HepG2 (cell line): ENCODE results near the gene LGR6. TPM values are rescaled to one million over a fixed set of nuclear protein-coding genes. Genes with fewer than 3 reads are reported as not detected.

Source experiments
- GABPB1 ChIP-seq: IDR thresholded peaks from 2 replicates; pipeline ENCODE4 v1.6.1; 2016; ENCODE audit warnings: mild to moderate bottlenecking, missing genetic modification reagents, moderate library complexity, missing compliant biosample characterization
- MAZ ChIP-seq, 2 experiments: sonication (generic) in 1 of 2; formaldehyde crosslinking in 1 of 2; IDR thresholded peaks; 2 replicates each; pipeline versions ENCODE4 v1.5.0 to v1.6.1; 2012 to 2020; ENCODE audit warnings: low read depth in 2 of 2, mild to moderate bottlenecking in 2 of 2, borderline replicate concordance in 1 of 2, improper control_type of control experiment in 1 of 2, low read length in 1 of 2, missing genetic modification reagents in 1 of 2, moderate library complexity in 1 of 2
- MTF2 ChIP-seq: sonication (generic); formaldehyde crosslinking; IDR thresholded peaks from 2 replicates; pipeline ENCODE4 v1.5.0; 2020; ENCODE audit warnings: missing genetic modification reagents, borderline replicate concordance
- NFKBIZ ChIP-seq: IDR thresholded peaks from 2 replicates; pipeline ENCODE4 v1.6.1; 2018; ENCODE audit warnings: missing genetic modification reagents, missing compliant biosample characterization
- RERE ChIP-seq: IDR thresholded peaks from 2 replicates; pipeline ENCODE4 v1.6.1; 2016; ENCODE audit warnings: low read depth, missing genetic modification reagents, missing compliant biosample characterization
- ZBTB40 ChIP-seq, 2 experiments: fragments of 450-650 bp in 1 of 2; sonication (generic) in 1 of 2; formaldehyde crosslinking in 1 of 2; IDR thresholded peaks; 2 replicates each; pipeline versions ENCODE4 v1.6.1 to v1.8.0; 2016 to 2022; ENCODE audit warnings: antibody characterized with exemption in 1 of 2, mild to moderate bottlenecking in 1 of 2, missing genetic modification reagents in 1 of 2
- ZNF282 ChIP-seq: fragments of 450-650 bp; IDR thresholded peaks from 2 replicates; pipeline ENCODE4 v1.6.1; 2018; ENCODE audit not compliant: partially characterized antibody
- ZNF382 ChIP-seq: sonication (generic); formaldehyde crosslinking; IDR thresholded peaks from 2 replicates; pipeline ENCODE4 v1.5.0; 2020; ENCODE audit warnings: missing genetic modification reagents, mild to moderate bottlenecking, borderline replicate concordance
- ZNF510 ChIP-seq: sonication (generic); formaldehyde crosslinking; IDR thresholded peaks from 2 replicates; pipeline ENCODE4 v1.4.0; 2020; ENCODE audit warnings: low read depth, mild to moderate bottlenecking, missing genetic modification reagents
- ZNF660 ChIP-seq: sonication (generic); formaldehyde crosslinking; IDR thresholded peaks from 2 replicates; pipeline ENCODE4 v1.5.1; 2020; ENCODE audit warnings: mild to moderate bottlenecking, low read depth, missing genetic modification reagents, borderline replicate concordance
- ZNF746 ChIP-seq: sonication (generic); formaldehyde crosslinking; IDR thresholded peaks from 2 replicates; pipeline ENCODE4 v1.8.0; 2022; ENCODE audit warnings: mild to moderate bottlenecking, missing genetic modification reagents
- polyA plus RNA-seq, 8 experiments: library from polyadenylated mRNA; depleted of rRNA in 3 of 8; stranded (reverse) in 7 of 8; unstranded in 1 of 8; fragments of >200 nt; fragmentation: Illumina TruSeq in 4 of 8; extraction: Trizol in 4 of 8; gene quantifications; 2 replicates each; pipeline versions ENCODE4 v1.2.1 to v1.2.3, GENCODE V29; 2011 to 2016; ENCODE audit warnings: low read depth in 4 of 8, missing spikeins in 1 of 8, mixed read lengths in 1 of 8; ENCODE audit not compliant: insufficient read depth in 1 of 8
- total RNA-seq, 5 experiments: library from RNA; depleted of rRNA; stranded (reverse); fragments of >200 nt; fragmentation: Illumina TruSeq; extraction: Trizol; gene quantifications; 2 replicates each; pipeline ENCODE4 v1.2.3, GENCODE V29; 2016; ENCODE audit warnings: low read depth in 1 of 5
- TF ChIP-seq, protein P1 (sequence below): sonication (generic); formaldehyde crosslinking; IDR thresholded peaks from 2 replicates; pipeline ENCODE4 v1.5.0; 2020; ENCODE audit warnings: missing genetic modification reagents

LGR6 gene
- total and polyA plus RNA-seq, 2 of the 13 experiments (the other 11 are each of a cell fraction or from before 2014, with no cell fraction given), result 0.07 TPM; not detected in 1

DNA sequence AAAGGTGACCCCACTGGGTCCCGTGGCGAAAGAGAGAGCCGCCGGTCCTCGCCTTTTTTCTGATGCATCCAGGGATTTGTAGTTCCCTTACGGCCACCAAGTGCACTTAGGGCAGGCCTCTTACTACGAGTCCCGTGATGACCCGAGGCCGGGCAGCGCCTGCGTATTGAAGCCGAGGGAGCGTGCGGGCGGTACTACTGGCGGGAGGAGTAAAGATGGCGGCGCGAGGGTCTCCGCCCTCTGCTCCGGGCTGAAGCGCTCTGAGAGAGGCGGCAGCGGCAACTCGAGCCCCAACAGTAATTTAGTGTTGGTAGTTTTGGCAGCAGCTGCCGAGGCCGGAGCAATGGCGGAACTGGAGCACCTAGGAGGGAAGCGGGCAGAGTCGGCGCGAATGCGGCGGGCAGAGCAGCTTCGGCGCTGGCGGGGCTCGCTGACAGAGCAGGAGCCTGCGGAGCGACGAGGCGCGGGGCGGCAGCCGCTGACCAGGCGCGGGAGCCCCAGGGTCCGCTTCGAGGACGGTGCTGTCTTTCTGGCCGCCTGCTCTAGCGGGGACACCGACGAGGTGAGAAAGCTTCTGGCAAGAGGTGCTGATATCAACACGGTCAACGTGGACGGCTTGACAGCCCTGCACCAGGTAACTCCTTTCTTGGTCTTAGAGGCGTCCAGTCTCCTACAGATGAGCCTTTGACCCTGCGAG lies 155.1 kb downstream of the LGR6 start, which contains the start of gene PPP1R12B (continued):
- TF ChIP-seq RERE (CRISPR knock-in tag) (no peak), MAZ (IDR thresholded peaks at IDR 0.05; ENCODE audit: borderline replicate concordance, low read depth, low read length) (0 out of 2 replicates have a peak, but pooled peaks have one; percentile 12), MAZ (CRISPR knock-in tag; IDR thresholded peaks at IDR 0.05; ENCODE audit: low read depth) (no peak), MTF2 (CRISPR knock-in tag) (no peak), ZNF282 (no peak), NFKBIZ (no peak), GABPB1 (CRISPR knock-in tag) (peak; percentile 93), ZNF746 (no peak; the same call in 1 of the 2 replicates), ZNF382 (CRISPR knock-in tag) (no peak), ZNF510 (CRISPR knock-in tag) (peak; percentile 89), ZNF660 (CRISPR knock-in tag) (no peak), ZBTB40 (IDR thresholded peaks at IDR 0.05) (no peak), ZBTB40 (CRISPR knock-in tag; IDR thresholded peaks at IDR 0.05) (peak; percentile 23; the same call in 1 of the 2 replicates)
- TF ChIP-seq, protein P1, sequence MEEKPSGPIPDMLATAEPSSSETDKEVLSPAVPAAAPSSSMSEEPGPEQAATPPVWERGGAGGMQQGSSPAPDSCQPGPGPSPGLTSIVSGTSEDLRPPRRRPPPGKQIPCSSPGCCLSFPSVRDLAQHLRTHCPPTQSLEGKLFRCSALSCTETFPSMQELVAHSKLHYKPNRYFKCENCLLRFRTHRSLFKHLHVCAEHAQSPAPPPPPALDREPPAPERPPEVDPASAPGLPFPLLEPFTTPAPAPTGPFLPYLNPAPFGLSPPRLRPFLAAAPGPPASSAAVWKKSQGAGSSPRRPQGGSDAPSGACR (CRISPR knock-in tag), result peak; percentile 8; the same call in 1 of the 2 replicates
